T follicular helper cell (primary cell): ENCODE measurements around the gene ADH4.

ENCODE experiments used
- DNase-seq: peaks from one replicate; pipeline ENCODE4 v3.0.0-alpha.2; 2020; ENCODE audit warnings: low read depth

The ADH4 gene

GRCh38 chr4:99079625-99080295, 64.3 kb downstream of the ADH4 start:
- DNase-seq, result no peak

GRCh38 chr4:99078931-99079624, 65.0 kb downstream of the ADH4 start:
- DNase-seq, result no peak

- no peak for DNase-seq
These were observed 65.8 kb downstream of the ADH4 start for GRCh38 chr4:99078336-99078735.

DNA sequence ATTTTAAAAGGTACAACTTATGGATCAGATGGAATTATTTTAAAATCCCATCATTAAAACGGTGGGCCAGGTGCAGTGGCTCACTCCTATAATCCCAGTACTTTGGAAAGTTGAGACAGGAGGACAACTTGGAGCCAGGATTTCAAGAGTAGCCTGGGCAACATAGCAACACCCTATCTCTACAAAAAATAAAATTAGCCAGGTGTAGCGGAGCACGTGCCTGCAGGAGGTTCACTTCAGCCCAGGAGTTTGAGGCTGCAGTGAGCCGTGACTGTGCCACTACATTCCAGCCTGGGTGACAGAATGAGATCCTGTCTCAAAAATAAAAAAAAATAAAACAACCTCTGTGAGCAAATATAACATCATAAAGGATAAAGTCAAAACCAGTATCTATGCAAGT, 66.9 kb downstream of the ADH4 start:
- no peak for DNase-seq

DNA sequence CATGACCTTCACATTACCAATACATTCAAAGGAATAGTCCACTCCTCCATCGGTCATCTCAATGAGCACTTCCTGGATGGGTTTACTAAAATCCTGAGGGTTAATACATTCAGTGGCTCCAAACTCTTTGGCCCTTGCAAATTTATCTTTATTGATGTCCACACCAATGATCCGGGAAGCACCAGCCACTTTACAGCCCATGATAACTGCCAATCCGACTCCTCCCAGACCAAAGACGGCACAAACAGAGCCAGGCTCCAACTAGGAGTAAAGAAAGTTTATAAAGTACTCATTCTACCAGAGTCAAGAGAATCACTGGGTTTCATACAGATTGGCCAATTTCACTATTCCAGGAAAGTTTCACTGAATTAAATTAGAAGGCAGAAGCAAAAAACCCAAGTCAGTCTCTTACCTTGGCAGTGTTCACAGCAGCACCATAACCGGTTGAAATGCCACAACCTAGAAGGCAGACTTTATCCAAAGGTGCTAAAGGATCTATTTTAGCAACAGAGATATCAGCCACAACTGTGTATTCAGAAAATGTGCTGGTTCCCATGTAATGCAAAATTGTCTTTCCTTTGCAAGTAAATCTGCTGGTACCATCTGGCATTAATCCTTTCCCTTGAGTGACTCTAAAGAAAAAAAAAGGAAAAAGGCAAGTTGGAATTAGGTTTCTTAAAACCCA, 67.7 kb downstream of the ADH4 start:
- no peak for DNase-seq

DNA sequence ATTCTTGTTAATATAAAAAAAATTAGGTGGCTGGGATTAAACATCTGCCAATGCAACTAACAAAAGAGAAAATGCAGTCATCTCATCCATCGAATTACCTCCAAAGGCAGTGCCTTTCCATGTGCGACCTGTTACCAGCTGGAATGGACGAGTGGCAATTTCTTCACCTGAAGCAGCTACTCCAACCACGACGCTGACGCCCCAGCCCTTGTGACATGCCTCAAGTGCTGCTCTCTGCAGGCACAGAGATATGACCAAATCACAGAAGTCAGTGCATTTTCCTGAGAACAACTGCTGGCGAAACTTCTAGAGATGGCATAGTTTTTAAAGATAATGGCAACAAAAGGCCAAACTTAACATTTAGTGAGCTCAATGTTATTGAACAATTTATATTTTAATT, 69.3 kb downstream of the ADH4 start:
- DNase-seq, result no peak
